Fibroblast of lung (primary cell): ENCODE measurements around the gene CEMIP. TPM values are rescaled to one million over a fixed set of nuclear protein-coding genes. Genes with fewer than 3 reads are reported as not detected.

ENCODE experiments used
- DNase-seq, 2 donors: peaks; one replicate each; pipeline versions ENCODE4 v3.0.0 to v3.0.0-alpha.2; 2010; ENCODE audit warnings: low read depth in 2 of 2
- H2AFZ ChIP-seq: 2 replicates; pipeline ENCODE4 v1.5.1; 2012; ENCODE audit warnings: low read length, control low read depth, inconsistent platforms
- H3K27ac ChIP-seq: 2 replicates; pipeline ENCODE4 v1.5.1; 2011; ENCODE audit warnings: low read length, control low read depth; ENCODE audit not compliant: insufficient read depth
- H3K27me3 ChIP-seq: 2 replicates; pipeline ENCODE4 v1.5.1; 2011; ENCODE audit warnings: mild to moderate bottlenecking, low read length; ENCODE audit not compliant: control insufficient read depth, insufficient read depth
- H3K36me3 ChIP-seq: 2 replicates; pipeline ENCODE4 v1.5.1; 2011; ENCODE audit warnings: low read length; ENCODE audit not compliant: control insufficient read depth, insufficient read depth
- H3K4me1 ChIP-seq: 2 replicates; pipeline ENCODE4 v1.5.1; 2011; ENCODE audit warnings: low read length; ENCODE audit not compliant: control insufficient read depth, insufficient read depth; ENCODE audit errors: extremely low read depth
- H3K4me2 ChIP-seq: 2 replicates; pipeline ENCODE4 v1.5.1; 2011; ENCODE audit warnings: low read length, control low read depth; ENCODE audit not compliant: insufficient read depth; ENCODE audit errors: extremely low read depth
- H3K4me3 ChIP-seq, 4 experiments: fragments of 200-600 bp in 1 of 4; sonication (generic) in 1 of 4; replicated peaks in 1 of 4; 2 replicates each; pipeline ENCODE4 v1.5.1; 2011 to 2016; ENCODE audit warnings: low read length in 4 of 4, low read depth in 3 of 4, mild to moderate bottlenecking in 3 of 4, control low read depth in 2 of 4, inconsistent platforms in 1 of 4, mixed read lengths in 1 of 4; ENCODE audit not compliant: insufficient read depth in 1 of 4; ENCODE audit errors: control extremely low read depth in 1 of 4
- H3K79me2 ChIP-seq: 2 replicates; pipeline ENCODE4 v1.5.1; 2012; ENCODE audit warnings: mild to moderate bottlenecking, low read length, inconsistent platforms; ENCODE audit not compliant: control insufficient read depth, insufficient read depth
- H3K9ac ChIP-seq: 2 replicates; pipeline ENCODE4 v1.5.1; 2011; ENCODE audit warnings: mild to moderate bottlenecking, low read length, control low read depth; ENCODE audit not compliant: insufficient read depth
- H3K9me3 ChIP-seq: 2 replicates; pipeline ENCODE4 v1.5.1; 2012; ENCODE audit warnings: low read depth, low read length; ENCODE audit not compliant: control insufficient read depth, insufficient read depth
- H4K20me1 ChIP-seq: 2 replicates; pipeline ENCODE4 v1.5.1; 2011; ENCODE audit warnings: low read length; ENCODE audit not compliant: control insufficient read depth, insufficient read depth; ENCODE audit errors: extremely low read depth
- EZH2 ChIP-seq: IDR thresholded peaks from 2 replicates; pipeline ENCODE4 v1.5.1; 2012; ENCODE audit warnings: low read length, control low read depth, mild to moderate bottlenecking; ENCODE audit errors: missing control alignments
- polyA plus RNA-seq, 2 donors: library from polyadenylated mRNA; depleted of rRNA in 1 of 2; stranded (reverse) in 1 of 2; unstranded in 1 of 2; fragments of >200 nt; gene quantifications; 2 replicates each; pipeline ENCODE4 v1.2.1, GENCODE V29; 2011 to 2012; ENCODE audit warnings: missing spikeins in 1 of 2
- total RNA-seq: library from RNA; depleted of rRNA; stranded (reverse); fragments of >200 nt; gene quantifications from 2 replicates; pipeline ENCODE4 v1.2.1, GENCODE V29; 2014
- TF ChIP-seq, protein P1 (sequence below), 2 donors: IDR thresholded peaks in 1 of 2; conservative IDR thresholded peaks in 1 of 2; 1 replicate in 1 of 2; 2 replicates in 1 of 2; pipeline ENCODE4 v1.5.1; 2011 to 2012; ENCODE audit warnings: low read length in 2 of 2, control low read depth in 1 of 2, inconsistent platforms in 1 of 2, low read depth in 1 of 2, mild to moderate bottlenecking in 1 of 2

The CEMIP gene
- total and polyA plus RNA-seq, 2 donors (not counting 1 experiment from before 2014, with no cell fraction given): 946 to 1,190 TPM

GRCh38 chr15:80885016-80885579 lies 105.9 kb downstream of the CEMIP start:
- TF ChIP-seq, protein P1, sequence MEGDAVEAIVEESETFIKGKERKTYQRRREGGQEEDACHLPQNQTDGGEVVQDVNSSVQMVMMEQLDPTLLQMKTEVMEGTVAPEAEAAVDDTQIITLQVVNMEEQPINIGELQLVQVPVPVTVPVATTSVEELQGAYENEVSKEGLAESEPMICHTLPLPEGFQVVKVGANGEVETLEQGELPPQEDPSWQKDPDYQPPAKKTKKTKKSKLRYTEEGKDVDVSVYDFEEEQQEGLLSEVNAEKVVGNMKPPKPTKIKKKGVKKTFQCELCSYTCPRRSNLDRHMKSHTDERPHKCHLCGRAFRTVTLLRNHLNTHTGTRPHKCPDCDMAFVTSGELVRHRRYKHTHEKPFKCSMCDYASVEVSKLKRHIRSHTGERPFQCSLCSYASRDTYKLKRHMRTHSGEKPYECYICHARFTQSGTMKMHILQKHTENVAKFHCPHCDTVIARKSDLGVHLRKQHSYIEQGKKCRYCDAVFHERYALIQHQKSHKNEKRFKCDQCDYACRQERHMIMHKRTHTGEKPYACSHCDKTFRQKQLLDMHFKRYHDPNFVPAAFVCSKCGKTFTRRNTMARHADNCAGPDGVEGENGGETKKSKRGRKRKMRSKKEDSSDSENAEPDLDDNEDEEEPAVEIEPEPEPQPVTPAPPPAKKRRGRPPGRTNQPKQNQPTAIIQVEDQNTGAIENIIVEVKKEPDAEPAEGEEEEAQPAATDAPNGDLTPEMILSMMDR (conservative IDR thresholded peaks at IDR 0.05 in 1 of 2, IDR thresholded peaks at IDR 0.05 in 1 of 2; ENCODE audit: low read depth in 1 of 2, low read length in 2 of 2): no peak
- no peak for TF ChIP-seq EZH2
- H2AFZ ChIP-seq: no peak overlapping the region
- H3K36me3 ChIP-seq: peaks cover 31% of the 10 kb centered on the region
- no peak overlapping the region for H3K9ac ChIP-seq
- no peak overlapping the region for H3K27ac ChIP-seq
- H3K4me2 ChIP-seq: no peak overlapping the region
- no peak overlapping the region for H3K4me3 ChIP-seq
- no peaks in the 10 kb centered on the region for H3K9me3 ChIP-seq
- H3K79me2 ChIP-seq: no peaks in the 10 kb centered on the region
- no peaks in the 10 kb centered on the region for H3K27me3 ChIP-seq
- no peak for DNase-seq
- H4K20me1 ChIP-seq: no peaks in the 10 kb centered on the region
- H3K4me1 ChIP-seq: no peaks in the 10 kb centered on the region

- H3K79me2 ChIP-seq: no peaks in the 10 kb centered on the region
- no peaks in the 10 kb centered on the region for H4K20me1 ChIP-seq
- no peak overlapping the region for H3K27ac ChIP-seq
- no peak overlapping the region for H3K4me2 ChIP-seq
- TF ChIP-seq, protein P1 (conservative IDR thresholded peaks at IDR 0.05 in 1 of 2, IDR thresholded peaks at IDR 0.05 in 1 of 2; ENCODE audit: low read depth in 1 of 2, low read length in 2 of 2): no peak
- no peak for TF ChIP-seq EZH2
- no peak overlapping the region for H3K4me3 ChIP-seq
- H3K9me3 ChIP-seq: no peaks in the 10 kb centered on the region
- no peaks in the 10 kb centered on the region for H3K27me3 ChIP-seq
- no peaks in the 10 kb centered on the region for H3K4me1 ChIP-seq
- no peak for DNase-seq
- peaks cover 23% of the 10 kb centered on the region for H3K36me3 ChIP-seq
- H3K9ac ChIP-seq: no peak overlapping the region
- H2AFZ ChIP-seq: no peak overlapping the region
Observed at GRCh38 chr15:80887148-80887547, 108.0 kb downstream of the CEMIP start.

- TF ChIP-seq, protein P1 (conservative IDR thresholded peaks at IDR 0.05 in 1 of 2, IDR thresholded peaks at IDR 0.05 in 1 of 2; ENCODE audit: low read depth in 1 of 2, low read length in 2 of 2): no peak
- TF ChIP-seq EZH2: no peak
- Histone ChIP-seq H3K36me3 (peaks cover 22% of the 10 kb centered on the region), H2AFZ (no peak overlapping the region), H3K9ac (no peak overlapping the region), H3K27ac (no peak overlapping the region), H4K20me1 (no peaks in the 10 kb centered on the region), H3K4me1 (no peaks in the 10 kb centered on the region), H3K79me2 (no peaks in the 10 kb centered on the region), H3K27me3 (no peaks in the 10 kb centered on the region), H3K4me3 (no peak overlapping the region), H3K9me3 (no peaks in the 10 kb centered on the region), H3K4me2 (no peak overlapping the region)
- DNase-seq: no peak
Observed at GRCh38 chr15:80888846-80889245, 109.7 kb downstream of the CEMIP start.
